DMS 273 treated with DMSO at 0.1 percent for 48 hours (cell line): ENCODE data around the gene COL4A1.
"Not testable (repeated sequence)": the region's sequence is repeated elsewhere in the genome, so short reads cannot be mapped to it uniquely, and the experiment has no call there.

Experiments
- DNase-seq: peaks from one replicate; lab custom pipeline; 2025; lab: John Stamatoyannopoulos, UW

Gene COL4A1

GRCh38 chr13:110323172-110323891 lies 16.4 kb upstream of the COL4A1 start:
- no peak for DNase-seq

GRCh38 chr13:110322828-110323171 lies 15.8 kb upstream of the COL4A1 start:
- no peak for DNase-seq

- DNase-seq, result no peak
These were observed 15.3 kb upstream of the COL4A1 start for GRCh38 chr13:110322126-110322827.

GRCh38 chr13:110321573-110321972 lies 14.6 kb upstream of the COL4A1 start:
- not testable (repeated sequence) for DNase-seq

GRCh38 chr13:110320645-110321044 lies 13.7 kb upstream of the COL4A1 start:
- DNase-seq, result no peak

GRCh38 chr13:110319774-110320509 lies 13.0 kb upstream of the COL4A1 start:
- DNase-seq, result no peak

GRCh38 chr13:110319397-110319773 lies 12.4 kb upstream of the COL4A1 start:
- no peak for DNase-seq

- no peak for DNase-seq
These were observed 12.0 kb upstream of the COL4A1 start for GRCh38 chr13:110318920-110319319.

GRCh38 chr13:110317496-110318195 lies 10.7 kb upstream of the COL4A1 start:
- no peak for DNase-seq

GRCh38 chr13:110317093-110317492 lies 10.1 kb upstream of the COL4A1 start:
- no peak for DNase-seq

- no peak for DNase-seq
These were observed 9.2 kb upstream of the COL4A1 start for GRCh38 chr13:110316196-110316595.

- DNase-seq, result no peak
These were observed 7.7 kb upstream of the COL4A1 start for GRCh38 chr13:110314516-110315245.

GRCh38 chr13:110313733-110314132 lies 6.8 kb upstream of the COL4A1 start:
- not testable (repeated sequence) for DNase-seq

- DNase-seq, result not testable (repeated sequence)
These were observed 6.3 kb upstream of the COL4A1 start for GRCh38 chr13:110313261-110313660.

GRCh38 chr13:110312339-110313031 lies 5.5 kb upstream of the COL4A1 start:
- no peak for DNase-seq

- no peak for DNase-seq
These were observed 4.7 kb upstream of the COL4A1 start for GRCh38 chr13:110311443-110312338.

GRCh38 chr13:110310541-110311442 lies 3.8 kb upstream of the COL4A1 start:
- DNase-seq, result no peak

GRCh38 chr13:110309661-110310524 lies 2.9 kb upstream of the COL4A1 start:
- DNase-seq, result no peak
